Activated naive CD8-positive, alpha-beta T cell treated with anti-CD3 and anti-CD28 coated beads, Interleukin-2, amount 10 ng/mL, durations not matched to agents 7 days and 5 days (primary cell): ENCODE results near the gene GRIK3. TPM values are rescaled to one million over a fixed set of nuclear protein-coding genes. Genes with fewer than 3 reads are reported as not detected.

ENCODE experiments used
- ATAC-seq: fragments of 150-1000 bp; cut with Tn5 transposase; one replicate; pipeline ENCODE4 v1.10.0; 2021; ENCODE audit warnings: low read depth, moderate library complexity
- POLR2A ChIA-PET: fragments of 350-600 bp; sonication (Branson Sonifier 250); formaldehyde crosslinking; loops from one replicate; lab custom pipeline; 2021; ENCODE audit warnings: antibody characterized with exemption; lab: Charles Lee
- DNase-seq: peaks from one replicate; pipeline ENCODE4 v3.0.0; 2021
- H3K27ac Mint-ChIP-seq: one replicate; pipeline ENCODE4 v1.8.0; 2022; ENCODE audit warnings: mild to moderate bottlenecking, mixed read lengths
- H3K27me3 Mint-ChIP-seq: one replicate; pipeline ENCODE4 v1.8.0; 2022; ENCODE audit warnings: mild to moderate bottlenecking, moderate library complexity, mixed read lengths
- H3K36me3 Mint-ChIP-seq: one replicate; pipeline ENCODE4 v1.8.0; 2021; ENCODE audit warnings: mild to moderate bottlenecking, mixed read lengths
- H3K4me1 Mint-ChIP-seq: one replicate; pipeline ENCODE4 v1.8.0; 2021; ENCODE audit warnings: mixed read lengths
- H3K4me3 Mint-ChIP-seq: one replicate; pipeline ENCODE4 v1.8.0; 2022; ENCODE audit warnings: mild to moderate bottlenecking, moderate library complexity, mixed read lengths
- H3K9me3 Mint-ChIP-seq: one replicate; pipeline ENCODE4 v1.8.0; 2021; ENCODE audit warnings: mixed read lengths
- total RNA-seq, 2 experiments: library from RNA; stranded (reverse); gene quantifications; one replicate each; pipeline ENCODE4 v1.2.3, GENCODE V29; 2021

GRIK3 gene
- total RNA-seq, 2 experiments from 2014 or later = not detected

DNA sequence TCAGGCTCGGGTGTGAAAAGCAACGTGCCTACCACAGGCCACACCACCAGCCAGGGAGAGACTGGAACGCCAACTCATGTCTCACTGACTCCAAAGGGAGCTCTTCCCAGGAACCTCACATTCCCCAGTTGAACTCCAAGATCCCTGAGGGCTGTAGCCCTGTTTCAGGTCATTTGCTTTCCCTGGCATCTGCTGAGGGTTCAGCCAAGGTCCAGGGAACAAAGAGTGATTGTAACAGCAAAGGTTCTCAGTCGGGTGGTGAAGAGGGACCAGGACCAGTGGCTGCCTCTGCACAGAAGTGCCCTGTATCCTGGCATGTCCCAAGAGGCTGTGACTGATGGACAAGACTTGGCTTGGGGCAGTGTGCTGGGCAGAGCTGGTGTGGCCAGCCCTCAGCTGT is 42.8 kb downstream of the GRIK3 start:
- H3K4me1 Mint-ChIP-seq = no peaks in the 10 kb centered on the region
- ATAC-seq (no peak), DNase-seq (no peak)
- H3K36me3 Mint-ChIP-seq = no peaks in the 10 kb centered on the region
- H3K27me3 Mint-ChIP-seq = peaks cover 5% of the 10 kb centered on the region
- no peak overlapping the region for H3K27ac Mint-ChIP-seq
- H3K4me3 Mint-ChIP-seq = no peak overlapping the region
- no peaks in the 10 kb centered on the region for H3K9me3 Mint-ChIP-seq
- POLR2A ChIA-PET = no interaction called here

DNA sequence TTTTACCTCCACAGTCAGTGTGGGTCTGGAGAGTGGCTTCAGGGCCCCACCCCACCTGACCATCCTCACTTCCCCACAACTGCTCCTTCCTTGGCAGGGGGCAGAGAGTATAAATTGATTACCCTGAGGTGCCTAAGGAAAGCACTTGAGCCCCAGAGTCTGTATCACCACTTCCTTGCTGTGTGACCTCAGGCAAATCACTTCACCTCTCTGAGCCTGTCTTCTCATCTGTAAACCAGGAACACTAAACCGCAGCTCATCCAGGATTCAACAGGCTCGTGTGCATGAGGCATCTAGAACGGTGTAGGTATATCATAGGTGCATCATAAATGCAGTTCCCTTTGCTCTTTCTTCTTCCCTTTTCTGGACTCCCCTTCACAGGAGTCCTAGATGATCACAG is 43.4 kb downstream of the GRIK3 start:
- H3K27me3 Mint-ChIP-seq = peaks cover 5% of the 10 kb centered on the region
- H3K9me3 Mint-ChIP-seq = no peaks in the 10 kb centered on the region
- no peak overlapping the region for H3K27ac Mint-ChIP-seq
- no peak overlapping the region for H3K4me3 Mint-ChIP-seq
- POLR2A ChIA-PET = no interaction called here
- H3K36me3 Mint-ChIP-seq = no peaks in the 10 kb centered on the region
- no peaks in the 10 kb centered on the region for H3K4me1 Mint-ChIP-seq
- DNase-seq (no peak), ATAC-seq (no peak)

DNA sequence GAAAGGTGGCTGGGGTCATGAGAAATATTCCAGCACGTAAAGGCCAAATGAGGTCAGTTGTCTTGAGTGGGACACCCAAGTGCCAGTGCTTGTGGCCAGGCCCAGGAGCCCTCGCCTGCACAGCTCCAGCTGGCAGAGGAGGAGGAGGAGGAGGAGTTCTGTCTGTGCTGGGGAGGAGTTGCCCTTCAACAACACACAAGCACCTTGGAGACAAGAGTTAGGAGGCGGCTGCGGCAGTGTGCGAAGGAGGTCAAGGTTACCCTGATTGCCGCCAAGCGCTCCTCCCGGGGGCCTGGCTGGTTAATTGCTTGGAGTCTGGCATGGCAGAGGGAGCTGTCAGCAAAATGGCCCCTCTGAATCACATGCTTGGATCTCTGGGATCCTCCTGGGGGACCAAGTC is 45.1 kb downstream of the GRIK3 start:
- ATAC-seq = no peak
- POLR2A ChIA-PET = no interaction called here
- Mint-ChIP-seq H3K27ac (no peak overlapping the region), H3K4me1 (no peaks in the 10 kb centered on the region), H3K4me3 (no peak overlapping the region), H3K9me3 (no peaks in the 10 kb centered on the region), H3K36me3 (no peaks in the 10 kb centered on the region), H3K27me3 (no peaks in the 10 kb centered on the region)
- DNase-seq = no peak

DNA sequence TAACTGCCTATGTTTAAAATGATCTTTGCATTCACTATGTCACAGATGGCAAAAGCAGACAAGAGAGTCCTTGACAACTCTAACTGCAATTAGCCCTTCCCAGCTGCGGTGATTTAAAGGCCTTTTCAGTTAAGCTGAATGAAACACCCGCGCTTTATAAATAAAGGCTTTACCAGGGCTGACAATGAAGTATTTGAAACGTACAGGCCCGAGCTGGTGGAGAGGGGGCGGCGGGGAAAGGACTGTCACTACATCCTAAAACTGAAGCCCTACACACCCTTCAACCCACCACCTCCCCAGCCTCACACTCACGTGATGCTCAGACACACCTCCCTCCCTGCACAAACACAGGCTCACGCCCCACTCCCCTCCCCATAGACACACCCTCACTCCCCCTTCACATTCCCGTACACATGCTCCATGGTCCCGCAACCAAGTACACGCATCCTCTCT is 45.5 kb downstream of the GRIK3 start:
- H3K4me1 Mint-ChIP-seq = no peaks in the 10 kb centered on the region
- ATAC-seq (no peak), DNase-seq (no peak)
- H3K4me3 Mint-ChIP-seq = no peak overlapping the region
- H3K27ac Mint-ChIP-seq = no peak overlapping the region
- H3K27me3 Mint-ChIP-seq = no peaks in the 10 kb centered on the region
- no peaks in the 10 kb centered on the region for H3K36me3 Mint-ChIP-seq
- no peaks in the 10 kb centered on the region for H3K9me3 Mint-ChIP-seq
- POLR2A ChIA-PET = no interaction called here

DNA sequence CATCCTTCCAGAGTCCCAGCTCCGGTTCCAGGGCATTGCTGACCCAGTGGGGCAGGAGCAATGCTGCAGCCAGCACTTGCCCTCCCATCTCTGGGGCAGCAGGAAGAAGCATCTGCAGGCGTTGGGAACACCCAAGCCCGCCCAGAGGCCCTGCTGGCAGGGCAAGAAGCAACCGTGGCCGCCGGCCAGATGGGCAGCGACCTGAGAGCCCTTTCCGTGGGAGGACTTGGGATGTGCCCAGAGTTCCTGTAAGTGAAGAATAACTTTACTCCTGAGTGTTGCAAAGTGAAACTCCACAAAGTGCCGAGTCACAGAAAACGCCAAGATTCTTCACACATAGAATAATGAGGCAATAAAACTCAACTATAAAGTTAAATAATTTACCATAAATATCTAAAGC is 46.0 kb downstream of the GRIK3 start:
- no peak overlapping the region for H3K4me3 Mint-ChIP-seq
- DNase-seq (no peak), ATAC-seq (no peak)
- no peaks in the 10 kb centered on the region for H3K9me3 Mint-ChIP-seq
- H3K27me3 Mint-ChIP-seq = no peaks in the 10 kb centered on the region
- POLR2A ChIA-PET = no interaction called here
- no peak overlapping the region for H3K27ac Mint-ChIP-seq
- H3K4me1 Mint-ChIP-seq = no peaks in the 10 kb centered on the region
- H3K36me3 Mint-ChIP-seq = no peaks in the 10 kb centered on the region

DNA sequence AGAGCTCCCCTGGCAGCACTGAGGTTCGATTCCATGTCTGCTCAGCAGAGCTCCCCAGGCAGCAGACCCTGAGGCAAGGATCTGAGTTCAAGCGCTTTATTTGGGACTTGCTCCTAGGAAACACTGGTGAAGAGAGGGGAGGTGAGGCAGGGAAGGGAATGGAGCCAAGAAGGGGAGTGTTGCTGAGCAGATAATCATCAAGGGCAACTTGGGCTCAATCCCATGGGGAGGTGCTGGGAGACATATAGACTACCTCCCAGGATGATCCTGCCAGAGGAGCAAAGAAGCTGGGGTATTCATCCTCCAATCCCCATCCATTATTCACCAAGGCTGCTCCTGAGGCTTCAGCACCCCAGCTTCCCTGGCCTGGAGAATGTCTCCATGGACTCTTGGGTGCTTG is 47.0 kb downstream of the GRIK3 start:
- H3K27ac Mint-ChIP-seq = no peak overlapping the region
- H3K9me3 Mint-ChIP-seq = no peaks in the 10 kb centered on the region
- POLR2A ChIA-PET = no interaction called here
- H3K36me3 Mint-ChIP-seq = no peaks in the 10 kb centered on the region
- H3K4me3 Mint-ChIP-seq = no peak overlapping the region
- peaks cover 2% of the 10 kb centered on the region for H3K4me1 Mint-ChIP-seq
- DNase-seq (no peak), ATAC-seq (no peak)
- no peaks in the 10 kb centered on the region for H3K27me3 Mint-ChIP-seq

DNA sequence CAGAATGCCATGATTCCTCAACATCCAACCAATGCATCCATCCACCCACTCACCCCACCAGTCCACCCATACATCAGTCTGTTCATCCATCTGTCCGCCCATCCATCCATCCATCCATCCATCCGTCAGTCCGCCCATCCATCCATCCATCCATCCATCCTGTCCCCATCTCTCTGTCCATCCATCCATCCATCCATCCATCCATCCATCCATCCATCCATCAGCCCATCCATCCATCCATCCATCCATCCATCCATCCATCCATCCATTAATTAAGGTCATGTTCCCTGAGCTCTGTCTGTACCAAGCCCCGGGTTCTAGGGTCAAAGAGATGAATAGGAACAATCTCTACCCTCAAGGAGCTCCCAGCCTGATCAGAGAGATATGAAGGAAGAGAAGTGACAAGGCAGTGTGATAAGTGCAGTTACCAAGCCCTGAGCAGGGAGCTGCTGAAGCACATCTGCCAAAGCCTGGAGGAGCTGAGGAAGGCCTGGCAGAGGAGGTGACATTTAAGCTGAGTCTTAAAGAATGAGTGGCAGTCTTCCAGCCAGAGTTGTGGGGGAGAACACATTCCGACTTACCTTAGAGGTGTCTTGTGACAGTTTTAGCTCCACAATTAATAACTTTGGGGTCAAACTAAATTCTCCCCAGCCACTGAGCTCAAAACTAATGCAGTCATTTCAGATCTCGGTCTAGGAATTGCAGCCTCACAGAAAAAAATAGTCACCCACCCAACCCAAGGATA is 47.9 kb downstream of the GRIK3 start:
- H3K4me1 Mint-ChIP-seq = peaks cover 2% of the 10 kb centered on the region
- ATAC-seq = no peak

DNA sequence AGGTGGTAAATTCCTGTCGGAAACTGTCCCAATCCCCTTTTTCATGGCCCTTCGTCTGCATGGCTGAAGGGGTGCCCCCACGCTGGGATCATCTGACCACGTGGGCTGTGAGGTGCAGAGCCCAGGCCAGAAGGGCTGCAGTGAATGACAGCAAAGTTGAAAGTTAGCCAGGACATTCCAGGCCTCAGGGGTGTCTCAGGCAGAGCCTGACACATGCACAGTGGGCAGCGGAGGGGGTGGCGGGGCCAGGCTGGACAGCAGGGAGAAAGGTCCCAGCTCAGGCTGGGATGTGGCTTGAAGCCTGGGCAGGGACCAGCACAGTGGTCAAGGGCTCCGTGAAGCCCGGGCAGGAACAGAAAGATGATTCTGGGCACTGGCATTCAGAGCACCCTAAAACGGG is 49.6 kb downstream of the GRIK3 start:
- H3K9me3 Mint-ChIP-seq = no peaks in the 10 kb centered on the region
- DNase-seq = no peak

More for the DNA sequence above, 47.9 kb downstream of the GRIK3 start:
- no peak for DNase-seq
- POLR2A ChIA-PET = no interaction called here
- Mint-ChIP-seq H3K27me3 (no peaks in the 10 kb centered on the region), H3K36me3 (no peaks in the 10 kb centered on the region), H3K4me3 (no peak overlapping the region), H3K9me3 (no peaks in the 10 kb centered on the region), H3K27ac (no peak overlapping the region)

DNA sequence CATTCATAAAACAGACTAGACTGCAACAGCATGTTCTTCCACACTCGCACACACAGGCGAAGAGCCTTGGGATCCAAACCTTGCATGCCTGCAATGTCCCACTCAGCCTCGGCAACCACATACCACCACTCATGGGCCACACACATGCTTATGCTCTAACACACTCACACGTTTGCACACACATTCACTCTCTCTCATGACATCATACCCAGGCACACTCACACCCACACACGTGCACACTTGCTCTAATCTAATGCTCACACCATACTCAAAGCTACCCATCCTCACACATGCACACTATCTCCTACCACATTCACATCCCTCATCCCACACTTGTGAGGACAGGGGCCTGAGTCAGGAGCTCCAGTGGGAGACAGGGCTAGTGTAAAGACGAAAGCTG is 50.3 kb downstream of the GRIK3 start:
- Mint-ChIP-seq H3K4me1 (peaks cover 2% of the 10 kb centered on the region), H3K4me3 (no peak overlapping the region), H3K36me3 (no peaks in the 10 kb centered on the region), H3K9me3 (no peaks in the 10 kb centered on the region), H3K27me3 (no peaks in the 10 kb centered on the region), H3K27ac (no peak overlapping the region)
- POLR2A ChIA-PET = no interaction called here
- DNase-seq (no peak), ATAC-seq (no peak)

More for the DNA sequence above, 49.6 kb downstream of the GRIK3 start:
- Mint-ChIP-seq H3K36me3 (no peaks in the 10 kb centered on the region), H3K27ac (no peak overlapping the region), H3K4me3 (no peak overlapping the region), H3K27me3 (no peaks in the 10 kb centered on the region), H3K4me1 (peaks cover 2% of the 10 kb centered on the region)
- POLR2A ChIA-PET = no interaction called here
- no peak for ATAC-seq

DNA sequence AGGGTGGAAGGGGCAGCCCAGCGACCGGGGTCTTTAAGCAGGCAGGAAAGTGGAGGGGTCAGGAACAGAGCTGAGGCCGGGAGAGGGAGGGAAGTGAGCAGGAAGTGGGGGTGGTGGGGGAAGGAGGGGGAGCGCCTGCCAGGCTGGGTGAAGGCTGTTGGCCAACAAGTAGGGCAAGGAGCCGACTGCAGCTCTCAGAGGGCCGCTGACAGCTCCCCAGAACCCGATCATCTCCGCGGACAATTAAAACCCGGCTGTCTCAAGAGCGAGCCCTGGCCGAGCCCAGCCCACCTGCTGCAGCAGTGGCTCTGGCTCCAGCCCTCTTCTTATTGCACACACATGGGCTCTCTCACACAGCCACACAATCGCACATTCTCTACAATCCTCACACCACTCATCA is 51.6 kb downstream of the GRIK3 start:
- ATAC-seq (no peak), DNase-seq (no peak)
- POLR2A ChIA-PET = no interaction called here
- H3K4me3 Mint-ChIP-seq = no peak overlapping the region
- H3K4me1 Mint-ChIP-seq = peaks cover 2% of the 10 kb centered on the region
- peaks cover 2% of the 10 kb centered on the region for H3K9me3 Mint-ChIP-seq
- H3K27me3 Mint-ChIP-seq = peaks cover 3% of the 10 kb centered on the region
- H3K27ac Mint-ChIP-seq = no peak overlapping the region
- no peaks in the 10 kb centered on the region for H3K36me3 Mint-ChIP-seq

DNA sequence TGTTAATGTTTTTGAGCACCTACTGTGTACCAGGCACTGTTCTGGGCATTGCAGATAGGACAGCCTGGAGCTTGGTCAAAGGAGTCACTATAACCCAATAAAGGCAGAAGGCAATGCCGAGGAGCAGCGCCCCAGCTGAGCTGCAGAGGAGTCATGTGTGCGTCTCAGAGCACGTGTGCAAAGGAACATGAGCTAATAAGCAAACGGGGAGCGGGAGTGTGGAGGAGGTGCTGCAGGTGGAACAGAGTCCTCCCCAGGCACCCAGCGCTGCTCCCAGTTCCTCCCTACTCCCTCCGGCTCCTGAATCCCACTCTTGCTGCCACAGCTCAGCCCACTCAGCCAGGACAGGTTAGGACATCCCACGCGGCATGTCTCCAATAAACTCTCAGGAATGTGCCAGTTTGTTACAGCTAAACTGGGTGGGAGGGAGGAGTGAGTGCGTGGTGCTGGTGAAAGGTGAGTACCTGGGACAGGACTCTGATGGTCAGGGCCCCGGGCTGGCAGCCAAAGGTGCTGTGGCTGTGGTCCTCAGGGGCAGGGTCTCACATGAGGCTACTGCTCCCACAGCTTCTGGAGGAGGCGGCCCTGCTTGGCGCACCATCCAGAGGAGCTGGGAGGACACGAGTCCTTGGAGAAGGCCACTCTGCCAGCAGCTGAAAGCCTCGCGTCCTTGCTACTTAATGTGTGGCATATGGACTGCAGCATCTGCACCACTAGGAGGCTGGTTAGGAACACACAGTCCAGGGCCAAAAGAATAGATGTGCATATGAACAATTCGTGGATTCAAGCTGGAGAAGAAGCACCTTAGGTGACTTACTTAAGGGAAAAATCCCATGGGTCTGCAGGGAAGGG is 52.3 kb downstream of the GRIK3 start:
- POLR2A ChIA-PET = no interaction called here
- DNase-seq (no peak), ATAC-seq (no peak)
- Mint-ChIP-seq H3K27me3 (peaks cover 3% of the 10 kb centered on the region), H3K4me3 (no peak overlapping the region), H3K4me1 (peaks cover 2% of the 10 kb centered on the region), H3K27ac (no peak overlapping the region), H3K36me3 (no peaks in the 10 kb centered on the region), H3K9me3 (peaks cover 2% of the 10 kb centered on the region)

DNA sequence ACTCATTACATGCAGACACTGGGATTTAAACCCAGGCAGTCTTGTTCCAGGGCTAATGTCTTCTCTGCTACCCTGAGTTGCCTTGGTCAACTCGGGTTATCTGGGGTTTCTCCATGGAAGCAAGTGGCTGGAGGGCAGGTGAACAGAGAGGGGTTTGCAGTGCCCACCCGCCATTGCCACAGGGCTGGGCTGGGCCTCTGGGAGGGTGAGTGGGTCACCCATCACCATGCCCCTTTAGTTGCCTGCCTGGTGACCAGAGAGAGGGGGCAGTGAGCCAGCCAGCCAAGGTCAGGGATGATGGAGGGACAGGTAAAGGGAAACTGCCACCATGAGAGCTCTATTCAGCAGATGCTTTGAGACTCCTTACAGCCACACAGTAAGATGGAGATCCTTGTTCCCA is 53.2 kb downstream of the GRIK3 start:
- POLR2A ChIA-PET = no interaction called here
- Mint-ChIP-seq H3K4me3 (no peak overlapping the region), H3K36me3 (no peaks in the 10 kb centered on the region), H3K27me3 (peaks cover 3% of the 10 kb centered on the region), H3K9me3 (peaks cover 2% of the 10 kb centered on the region), H3K27ac (no peak overlapping the region), H3K4me1 (peaks cover 2% of the 10 kb centered on the region)
- ATAC-seq (no peak), DNase-seq (no peak)

DNA sequence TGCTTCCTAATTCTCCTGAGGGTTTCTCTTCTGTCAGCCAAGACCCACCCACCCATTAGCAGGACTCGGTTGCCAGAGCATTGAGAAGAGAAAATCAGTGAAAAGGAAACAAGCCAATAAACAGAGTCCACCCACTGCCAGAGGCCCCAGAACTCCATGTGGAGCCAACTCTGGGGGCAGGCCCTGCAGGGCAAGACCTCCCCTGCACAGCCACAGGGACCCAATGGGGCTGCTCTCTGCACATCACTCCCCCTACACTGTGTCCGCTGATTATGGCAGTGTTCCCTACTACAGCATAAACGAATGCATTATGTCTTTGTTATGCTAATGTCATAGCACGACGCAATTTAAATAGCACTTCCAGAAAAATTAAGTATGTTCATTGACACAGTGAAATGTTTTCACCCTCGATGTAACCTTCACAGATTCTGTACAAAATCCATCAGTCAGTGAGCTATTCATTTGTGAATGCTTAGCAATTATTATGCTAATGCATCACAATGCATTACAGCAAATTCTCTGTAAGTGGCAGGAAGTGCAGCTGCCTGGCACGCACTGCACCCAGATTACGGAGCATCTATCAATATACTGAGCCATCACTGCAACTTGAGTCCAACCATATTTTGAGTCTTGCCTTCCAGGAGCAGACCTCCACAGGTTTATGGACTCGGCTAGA is 56.4 kb downstream of the GRIK3 start:
- Mint-ChIP-seq H3K9me3 (peaks cover 2% of the 10 kb centered on the region), H3K4me1 (peaks cover 2% of the 10 kb centered on the region), H3K27ac (no peak overlapping the region), H3K4me3 (no peak overlapping the region), H3K36me3 (no peaks in the 10 kb centered on the region), H3K27me3 (peaks cover 3% of the 10 kb centered on the region)
- ATAC-seq = no peak
- POLR2A ChIA-PET = no interaction called here
- DNase-seq = no peak
